Caco-2 (cell line): Measurements from ENCODE around the gene DCXR. TPM values are rescaled to one million over a fixed set of nuclear protein-coding genes. Genes with fewer than 3 reads are reported as not detected.

Experiments
- BruUV-seq: library from RNA; stranded (reverse); fragments of 400-500 nt; replicated peaks from 2 replicates; lab custom pipeline; 2021; lab: Mats Ljungman, UMichigan
- CTCF ChIA-PET: fragments of 300-600 bp; sonication (Branson Sonifier 250); formaldehyde crosslinking; loops from one replicate; lab custom pipeline; 2022; ENCODE audit warnings: antibody characterized with exemption; lab: Charles Lee
- POLR2A ChIA-PET: fragments of 300-600 bp; sonication (Branson Sonifier 250); formaldehyde crosslinking; loops from one replicate; lab custom pipeline; 2022; ENCODE audit warnings: antibody characterized with exemption; lab: Charles Lee
- DNase-seq, 2 experiments: peaks; one replicate each; pipeline versions ENCODE4 v3.0.0 to v3.0.0-alpha.2; 2020 to 2022
- H3K27me3 ChIP-seq: replicated peaks from 2 replicates; pipeline ENCODE4 v1.6.0; 2011; ENCODE audit warnings: low read length; ENCODE audit not compliant: control insufficient read depth, insufficient read depth
- H3K36me3 ChIP-seq: 2 replicates; pipeline ENCODE4 v1.5.1; 2011; ENCODE audit warnings: low read length; ENCODE audit not compliant: control insufficient read depth, insufficient read depth
- H3K4me1 ChIP-seq: fragments of 250-450 bp; sonication (Bioruptor Pico); 2 replicates; pipeline ENCODE4 v1.5.1; 2020; ENCODE audit warnings: mild to moderate bottlenecking
- H3K4me3 ChIP-seq: 2 replicates; pipeline ENCODE4 v1.5.1; 2011; ENCODE audit warnings: low read depth, mild to moderate bottlenecking, control low read depth, low read length
- H3K9me3 ChIP-seq: fragments of 250-450 bp; sonication (Bioruptor Pico); 2 replicates; pipeline ENCODE4 v1.5.1; 2020; ENCODE audit warnings: mild to moderate bottlenecking, moderate library complexity
- H3K27ac Mint-ChIP-seq: one replicate; pipeline ENCODE4 v1.8.0; 2022; ENCODE audit warnings: mixed read lengths; ENCODE audit not compliant: unreplicated experiment
- H3K27me3 Mint-ChIP-seq: one replicate; pipeline ENCODE4 v1.8.0; 2022; ENCODE audit warnings: mixed read lengths; ENCODE audit not compliant: insufficient read depth, unreplicated experiment
- H3K36me3 Mint-ChIP-seq: one replicate; pipeline ENCODE4 v1.8.0; 2022; ENCODE audit warnings: mild to moderate bottlenecking, mixed read lengths; ENCODE audit not compliant: insufficient read depth, unreplicated experiment
- H3K4me1 Mint-ChIP-seq: one replicate; pipeline ENCODE4 v1.8.0; 2022; ENCODE audit warnings: low read depth, mixed read lengths; ENCODE audit not compliant: unreplicated experiment
- H3K4me3 Mint-ChIP-seq: one replicate; pipeline ENCODE4 v1.8.0; 2022; ENCODE audit warnings: mild to moderate bottlenecking, moderate library complexity, mixed read lengths; ENCODE audit not compliant: unreplicated experiment
- H3K9me3 Mint-ChIP-seq: one replicate; pipeline ENCODE4 v1.8.0; 2022; ENCODE audit warnings: mixed read lengths; ENCODE audit not compliant: unreplicated experiment
- CTCF ChIP-seq, 2 experiments: fragments of 200-600 bp in 1 of 2; IDR thresholded peaks; 1 replicate in 1 of 2; 2 replicates in 1 of 2; pipeline versions ENCODE4 v1.5.1 to v1.8.0; 2011 to 2022; ENCODE audit warnings: antibody characterized with exemption in 1 of 2, control low read depth in 1 of 2, inconsistent platforms in 1 of 2, low read depth in 1 of 2, low read length in 1 of 2, mild to moderate bottlenecking in 1 of 2, moderate library complexity in 1 of 2; ENCODE audit not compliant: insufficient read depth in 1 of 2, severe bottlenecking in 1 of 2, unreplicated experiment in 1 of 2
- intact Hi-C: fragments of 100-400 bp; cut with micrococcal nuclease; formaldehyde crosslinking; loops from one replicate; pipeline ENCODE4 v1.10.0; 2022; ENCODE audit not compliant: unreplicated experiment
- total RNA-seq: library from RNA; stranded (reverse); gene quantifications from 2 replicates; pipeline ENCODE4 v1.2.3, GENCODE V29; 2022

The DCXR gene
- total RNA-seq, 1 experiment from 2014 or later: 197 TPM

- no peaks in the 10 kb centered on the region for H3K4me1 Mint-ChIP-seq
- no peak for TF ChIP-seq CTCF (IDR thresholded peaks at IDR 0.05; ENCODE audit: insufficient read depth in 1 of 2, low read depth in 1 of 2, low read length in 1 of 2, severe bottlenecking in 1 of 2, unreplicated experiment in 1 of 2)
- H3K9me3 ChIP-seq: no peaks in the 10 kb centered on the region
- peaks cover 6% of the 10 kb centered on the region for H3K36me3 ChIP-seq
- POLR2A ChIA-PET: interaction anchor here (0.7 kb wide), 1 partner anchor 16 kb away, joined by 3 read pairs; no protein-coding TSS in a partner anchor
- no peaks in the 10 kb centered on the region for H3K9me3 Mint-ChIP-seq
- H3K27ac Mint-ChIP-seq: no peak overlapping the region
- DNase-seq: no peak
- no peaks in the 10 kb centered on the region for H3K27me3 Mint-ChIP-seq
- CTCF ChIA-PET: no interaction called here
- no peaks in the 10 kb centered on the region for H3K4me1 ChIP-seq
- no peak overlapping the region for H3K4me3 ChIP-seq
- H3K36me3 Mint-ChIP-seq: peaks cover 80% of the 10 kb centered on the region
- intact Hi-C loops: no loop called here
- no peak overlapping the region for H3K4me3 Mint-ChIP-seq
- H3K27me3 ChIP-seq: no peaks in the 10 kb centered on the region
- TSS peak; percentile 25 for BruUV-seq
These were observed 45.5 kb upstream of the DCXR start for GRCh38 chr17:82083009-82083408.

GRCh38 chr17:82082456-82082855, 45.0 kb upstream of the DCXR start:
- no peaks in the 10 kb centered on the region for H3K9me3 Mint-ChIP-seq
- no peaks in the 10 kb centered on the region for H3K9me3 ChIP-seq
- no peaks in the 10 kb centered on the region for H3K4me1 ChIP-seq
- H3K36me3 ChIP-seq: peaks cover 6% of the 10 kb centered on the region
- no peak for DNase-seq
- H3K27ac Mint-ChIP-seq: no peak overlapping the region
- H3K4me3 Mint-ChIP-seq: no peak overlapping the region
- H3K4me1 Mint-ChIP-seq: no peaks in the 10 kb centered on the region
- ChIA-PET POLR2A (no interaction called here), CTCF (no interaction called here)
- H3K27me3 ChIP-seq: no peaks in the 10 kb centered on the region
- H3K36me3 Mint-ChIP-seq: peaks cover 82% of the 10 kb centered on the region
- no peak overlapping the region for H3K4me3 ChIP-seq
- no TSS peak for BruUV-seq
- H3K27me3 Mint-ChIP-seq: no peaks in the 10 kb centered on the region
- TF ChIP-seq CTCF (IDR thresholded peaks at IDR 0.05; ENCODE audit: insufficient read depth in 1 of 2, low read depth in 1 of 2, low read length in 1 of 2, severe bottlenecking in 1 of 2, unreplicated experiment in 1 of 2): no peak
- intact Hi-C loops: no loop called here

- H3K9me3 Mint-ChIP-seq: no peaks in the 10 kb centered on the region
- Histone ChIP-seq H3K4me3 (no peak overlapping the region), H3K4me1 (no peaks in the 10 kb centered on the region), H3K27me3 (no peaks in the 10 kb centered on the region), H3K36me3 (peaks cover 6% of the 10 kb centered on the region), H3K9me3 (no peaks in the 10 kb centered on the region)
- TF ChIP-seq CTCF (IDR thresholded peaks at IDR 0.05; ENCODE audit: insufficient read depth in 1 of 2, low read depth in 1 of 2, low read length in 1 of 2, severe bottlenecking in 1 of 2, unreplicated experiment in 1 of 2): no peak
- H3K27ac Mint-ChIP-seq: no peak overlapping the region
- CTCF ChIA-PET: interaction anchor here (0.6 kb wide), 1 partner anchor 103 kb away, joined by 5 read pairs; no protein-coding TSS in a partner anchor
- H3K4me1 Mint-ChIP-seq: no peaks in the 10 kb centered on the region
- no peak overlapping the region for H3K4me3 Mint-ChIP-seq
- peaks cover 84% of the 10 kb centered on the region for H3K36me3 Mint-ChIP-seq
- no TSS peak for BruUV-seq
- POLR2A ChIA-PET: no interaction called here
- DNase-seq: no peak
- H3K27me3 Mint-ChIP-seq: no peaks in the 10 kb centered on the region
- intact Hi-C loops: no loop called here
These were observed 44.5 kb upstream of the DCXR start for GRCh38 chr17:82081966-82082365.
